SK-N-MC (cell line): ENCODE results near the gene RNU1-1.
"Not testable (repeated sequence)": the region's sequence is repeated elsewhere in the genome, so short reads cannot be mapped to it uniquely, and the experiment has no call there.

Experiments used
- EZH2 ChIP-seq: fragments of 200-600 bp; sonication (generic); IDR thresholded peaks from one replicate; pipeline ENCODE4 v1.6.1; 2017; ENCODE audit warnings: antibody characterized with exemption
- FOXP2 ChIP-seq: optimal IDR thresholded peaks from 2 replicates; pipeline ENCODE3; 2011; ENCODE audit warnings: mild to moderate bottlenecking, moderate library complexity; ENCODE audit not compliant: insufficient read depth; ENCODE audit errors: extremely low read length, control extremely low read depth
- POLR2AphosphoS5 ChIP-seq: IDR thresholded peaks from 2 replicates; pipeline ENCODE4 v1.6.1; 2012; ENCODE audit warnings: mild to moderate bottlenecking, low read depth, low read length, borderline replicate concordance

- TF ChIP-seq POLR2AphosphoS5, EZH2, FOXP2: not testable (repeated sequence)
Measured at GRCh38 chr1:16532235-16532991, 18.3 kb upstream of the RNU1-1 start.
